ENCODE data around the gene GLA.

DNA sequence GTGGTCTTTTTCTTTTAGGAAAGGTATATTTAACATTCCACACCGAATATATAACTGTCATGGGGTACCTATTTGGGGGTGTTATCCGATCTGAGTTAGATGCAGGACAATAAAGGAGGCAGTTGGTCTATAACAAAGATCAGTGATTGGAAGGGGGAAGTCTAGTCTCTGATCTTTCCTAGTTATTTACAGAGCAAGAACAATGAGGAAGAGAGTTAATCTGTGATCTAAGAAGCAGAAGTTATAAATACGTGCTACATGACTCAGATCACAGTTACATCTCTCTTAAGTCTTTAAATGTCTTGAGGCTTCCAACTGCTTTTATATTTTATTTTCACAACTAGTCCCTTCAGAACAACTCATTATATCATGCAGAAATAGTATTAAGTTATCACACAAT lies 44.3 kb upstream of the GLA start:
- TF ChIP-seq L3MBTL2 (conservative IDR thresholded peaks at IDR 0.05) (no peak), SP1 (IDR thresholded peaks at IDR 0.05) (no peak), BHLHE40 (IDR thresholded peaks at IDR 0.05; ENCODE audit: borderline replicate concordance) (no peak), ZNF384 (IDR thresholded peaks at IDR 0.05) (no peak)
- TF ChIP-seq, protein P1, sequence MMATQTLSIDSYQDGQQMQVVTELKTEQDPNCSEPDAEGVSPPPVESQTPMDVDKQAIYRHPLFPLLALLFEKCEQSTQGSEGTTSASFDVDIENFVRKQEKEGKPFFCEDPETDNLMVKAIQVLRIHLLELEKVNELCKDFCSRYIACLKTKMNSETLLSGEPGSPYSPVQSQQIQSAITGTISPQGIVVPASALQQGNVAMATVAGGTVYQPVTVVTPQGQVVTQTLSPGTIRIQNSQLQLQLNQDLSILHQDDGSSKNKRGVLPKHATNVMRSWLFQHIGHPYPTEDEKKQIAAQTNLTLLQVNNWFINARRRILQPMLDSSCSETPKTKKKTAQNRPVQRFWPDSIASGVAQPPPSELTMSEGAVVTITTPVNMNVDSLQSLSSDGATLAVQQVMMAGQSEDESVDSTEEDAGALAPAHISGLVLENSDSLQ (IDR thresholded peaks at IDR 0.05), result no peak

All from HEK293T (cell line).